GM18858 (cell line): Measurements from ENCODE around the gene VPS13D.
"Not testable (repeated sequence)": the region's sequence is repeated elsewhere in the genome, so short reads cannot be mapped to it uniquely, and the experiment has no call there.

Source experiments
- ATAC-seq: cut with Tn5 transposase; IDR thresholded peaks from one replicate; pipeline ENCODE4 v1.9.1; 2021; ENCODE audit not compliant: unreplicated experiment

Gene VPS13D

DNA sequence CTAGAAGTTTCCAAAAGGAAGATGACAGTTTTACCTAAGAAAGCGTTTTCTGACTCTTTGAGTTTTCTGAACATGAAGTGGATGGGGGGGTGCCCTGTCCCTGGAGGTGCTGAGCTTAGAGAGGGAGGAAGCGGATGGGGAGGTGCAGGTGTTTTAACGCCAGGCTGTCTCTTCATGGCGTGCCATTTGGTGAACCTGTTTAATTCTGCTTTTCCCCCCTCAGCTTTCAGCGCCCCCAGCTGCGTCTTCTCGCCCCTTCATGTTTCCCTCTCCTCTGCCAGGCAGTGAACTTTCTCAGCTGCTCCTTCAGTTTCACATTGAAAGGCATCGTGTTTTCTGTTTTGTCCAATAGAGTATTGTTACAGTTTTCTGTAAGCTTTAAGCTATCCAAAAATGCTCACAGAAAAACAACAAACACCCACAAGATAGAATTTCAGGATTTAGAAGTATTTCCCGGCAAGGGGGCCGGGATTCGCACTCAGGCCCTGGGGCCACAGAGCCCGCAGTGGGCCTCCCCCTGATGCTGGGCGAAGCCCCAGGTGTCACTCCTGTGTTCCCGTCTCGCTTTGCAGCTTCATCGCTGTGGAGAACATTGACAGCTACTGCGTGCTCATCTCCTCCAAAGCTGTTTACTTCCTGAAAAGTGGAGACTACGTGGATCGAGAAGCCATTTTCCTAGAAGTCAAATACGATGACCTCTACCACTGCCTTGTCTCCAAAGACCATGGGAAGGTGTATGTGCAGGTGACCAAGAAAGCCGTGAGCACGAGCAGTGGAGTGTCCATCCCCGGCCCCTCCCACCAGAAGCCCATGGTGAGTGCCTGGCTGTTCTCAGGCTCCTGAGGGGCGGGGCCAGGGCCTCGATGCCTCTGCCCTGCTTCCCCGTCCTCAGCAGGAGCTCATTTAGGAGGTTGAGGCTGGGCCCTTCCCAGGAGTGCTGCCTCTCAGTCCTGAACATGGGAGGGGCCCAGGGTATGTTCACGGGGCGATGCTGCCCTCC lies 276.8 kb downstream of the VPS13D start:
- ATAC-seq: no peak

DNA sequence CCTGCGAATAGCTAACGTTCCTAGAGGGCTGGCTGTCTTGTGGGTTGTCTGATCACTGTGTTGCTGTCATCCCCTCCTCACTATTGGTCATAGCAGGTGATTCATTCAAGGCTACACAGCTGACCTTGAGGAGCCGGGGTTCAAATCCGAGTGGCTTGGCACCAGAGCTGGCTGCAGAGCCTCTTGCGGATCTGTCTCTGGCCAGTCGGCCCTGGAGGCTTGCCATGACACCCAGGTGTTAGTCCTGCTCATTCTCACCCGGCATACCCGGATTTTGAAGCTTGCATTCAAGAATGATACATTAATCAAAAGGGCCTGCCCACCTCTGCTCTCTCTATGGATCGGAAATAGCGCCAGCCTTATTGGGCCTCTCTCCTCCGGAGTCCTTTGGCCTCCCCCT lies 277.8 kb downstream of the VPS13D start:
- ATAC-seq: no peak

- ATAC-seq: no peak
Measured at GRCh38 chr1:12508849-12509248, 279.0 kb downstream of the VPS13D start.

DNA sequence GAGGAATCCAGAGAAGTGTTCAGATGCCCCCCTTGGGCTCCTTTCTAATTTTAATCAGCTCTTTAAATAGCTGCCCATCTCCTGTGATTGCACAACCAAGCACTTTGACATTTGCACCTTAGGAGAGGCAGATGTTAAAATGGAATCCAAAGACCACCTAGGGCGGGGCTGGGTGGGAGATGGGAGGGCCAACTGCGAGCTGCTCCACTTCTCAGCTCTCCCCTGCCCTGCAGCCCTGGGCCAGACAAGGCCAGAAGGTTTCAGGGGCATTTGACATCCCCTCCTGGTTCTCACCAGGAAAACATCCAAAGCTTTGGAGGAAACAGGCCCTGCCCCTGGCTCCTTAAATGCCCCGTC lies 281.3 kb downstream of the VPS13D start:
- no peak for ATAC-seq

GRCh38 chr1:12511516-12512468 lies 282.0 kb downstream of the VPS13D start:
- no peak for ATAC-seq

- ATAC-seq: no peak
Measured at GRCh38 chr1:12513181-12513580, 283.4 kb downstream of the VPS13D start.

DNA sequence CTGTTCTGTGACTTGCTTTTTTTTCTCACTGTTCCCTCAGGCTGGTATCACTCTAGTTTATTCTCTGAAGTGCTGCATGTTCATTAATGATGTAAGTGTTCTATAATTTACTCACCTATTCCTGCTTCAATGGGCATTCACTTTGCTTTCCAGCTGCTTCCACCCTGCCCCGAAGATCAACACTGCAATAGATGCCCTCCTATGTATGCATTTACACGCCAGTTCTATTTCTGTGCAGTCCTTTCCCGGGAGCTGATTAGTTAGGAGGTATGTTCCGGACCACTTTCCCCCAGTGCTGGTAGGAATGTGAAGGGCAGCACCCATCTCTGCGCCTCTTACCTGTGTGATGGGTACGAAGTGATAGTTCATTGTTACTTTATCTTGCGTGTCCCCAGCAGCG lies 284.8 kb downstream of the VPS13D start:
- no peak for ATAC-seq

DNA sequence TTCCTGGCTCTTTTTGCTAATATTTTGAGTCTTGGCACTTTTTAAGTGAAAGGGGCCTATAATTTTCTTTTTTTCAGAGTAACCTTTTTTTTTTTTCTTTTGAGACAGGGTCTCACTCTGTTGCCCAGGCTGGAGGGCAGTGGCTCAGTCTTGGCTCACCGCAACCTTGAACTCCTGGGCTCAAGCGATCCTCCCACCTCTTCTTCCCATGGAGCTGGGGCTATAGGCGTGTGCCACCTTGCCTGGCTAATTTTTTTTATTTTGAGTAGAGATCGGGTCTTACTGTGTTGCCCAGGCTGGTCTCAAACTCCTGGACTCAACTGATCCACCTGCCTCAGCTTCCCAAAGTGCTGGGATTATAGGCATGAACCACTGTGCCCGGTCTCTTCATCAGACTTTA lies 285.4 kb downstream of the VPS13D start:
- no peak for ATAC-seq

GRCh38 chr1:12516741-12517140 lies 286.9 kb downstream of the VPS13D start:
- ATAC-seq: no peak

GRCh38 chr1:12518931-12519692 lies 289.3 kb downstream of the VPS13D start:
- no peak for ATAC-seq

DNA sequence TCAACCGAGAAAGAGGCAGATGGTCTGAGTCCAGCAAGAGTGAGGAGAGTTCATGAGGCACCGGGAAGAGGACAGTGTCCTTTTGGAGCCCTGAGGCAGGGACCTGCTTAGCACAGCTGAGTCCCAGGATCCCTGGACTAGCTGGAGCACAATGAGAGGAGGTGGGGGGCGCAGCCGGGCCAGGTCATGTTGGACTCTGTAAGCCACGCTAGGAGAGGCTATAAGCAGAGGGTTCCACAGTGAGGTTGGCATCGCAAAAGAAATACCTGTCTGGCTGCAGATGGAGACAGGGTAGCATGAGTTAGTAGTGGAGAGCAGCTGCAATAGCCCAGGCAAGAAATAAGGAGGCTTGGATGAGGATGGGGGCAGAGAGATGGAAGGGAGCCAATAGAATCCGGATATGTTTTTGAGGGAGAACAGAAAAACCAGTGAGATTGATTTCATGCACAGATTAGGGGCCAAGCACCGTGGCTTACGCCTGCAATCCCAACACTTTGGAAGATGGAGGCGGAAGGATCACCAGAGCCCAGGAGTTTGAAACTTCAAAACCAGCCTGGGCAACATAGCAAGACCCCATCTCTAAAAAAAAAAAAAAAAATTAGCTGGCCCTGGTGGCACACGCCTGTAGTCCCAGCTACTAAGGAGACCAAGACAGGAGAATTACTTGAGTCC lies 290.0 kb downstream of the VPS13D start:
- ATAC-seq: no peak

DNA sequence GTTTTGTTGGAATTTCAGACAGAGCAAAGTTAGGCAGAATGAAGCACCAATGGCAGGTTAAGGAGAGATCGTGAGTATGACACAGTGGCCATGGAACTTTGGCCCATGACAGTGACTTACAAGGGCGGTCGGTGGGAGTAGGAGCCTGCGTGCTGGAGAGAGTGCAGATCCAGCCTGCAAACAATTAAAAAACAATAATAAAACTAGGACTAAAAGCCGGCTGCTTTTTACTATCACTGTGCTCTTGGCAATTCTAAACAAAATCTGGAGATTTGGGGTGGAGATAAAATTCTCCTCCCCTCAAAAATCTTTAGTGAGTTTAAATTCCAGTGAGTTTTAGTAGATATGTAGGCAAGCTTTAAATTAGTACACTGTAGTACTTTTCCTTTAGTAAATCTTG lies 291.3 kb downstream of the VPS13D start:
- ATAC-seq: no peak

- not testable (repeated sequence) for ATAC-seq
Measured at GRCh38 chr1:12522780-12523179, 292.9 kb downstream of the VPS13D start.

- no peak for ATAC-seq
Measured at GRCh38 chr1:12524266-12524665, 294.4 kb downstream of the VPS13D start.

GRCh38 chr1:12525311-12526181 lies 295.7 kb downstream of the VPS13D start:
- ATAC-seq: no peak

DNA sequence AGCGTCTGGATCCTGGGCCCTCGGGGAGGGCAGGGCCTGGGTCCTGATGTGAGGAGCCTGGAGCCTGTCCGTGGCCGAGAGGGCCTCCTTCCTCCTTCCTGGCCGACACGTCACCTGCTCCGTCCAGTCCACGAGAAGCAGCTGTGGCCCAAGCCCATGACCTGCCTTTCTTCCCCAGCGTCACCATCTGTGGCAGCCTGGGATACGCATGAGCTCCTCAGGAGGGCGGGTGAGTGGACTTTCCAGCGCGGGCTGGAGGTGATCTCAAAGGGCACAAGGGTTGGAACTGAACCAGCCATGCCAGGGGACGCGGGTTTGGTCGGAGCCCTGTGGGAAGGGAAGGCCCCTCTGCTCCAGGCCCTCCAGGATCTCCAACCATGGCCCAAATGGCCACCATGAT lies 297.7 kb downstream of the VPS13D start:
- ATAC-seq: no peak

GRCh38 chr1:12528021-12528852 lies 298.4 kb downstream of the VPS13D start:
- no peak for ATAC-seq

DNA sequence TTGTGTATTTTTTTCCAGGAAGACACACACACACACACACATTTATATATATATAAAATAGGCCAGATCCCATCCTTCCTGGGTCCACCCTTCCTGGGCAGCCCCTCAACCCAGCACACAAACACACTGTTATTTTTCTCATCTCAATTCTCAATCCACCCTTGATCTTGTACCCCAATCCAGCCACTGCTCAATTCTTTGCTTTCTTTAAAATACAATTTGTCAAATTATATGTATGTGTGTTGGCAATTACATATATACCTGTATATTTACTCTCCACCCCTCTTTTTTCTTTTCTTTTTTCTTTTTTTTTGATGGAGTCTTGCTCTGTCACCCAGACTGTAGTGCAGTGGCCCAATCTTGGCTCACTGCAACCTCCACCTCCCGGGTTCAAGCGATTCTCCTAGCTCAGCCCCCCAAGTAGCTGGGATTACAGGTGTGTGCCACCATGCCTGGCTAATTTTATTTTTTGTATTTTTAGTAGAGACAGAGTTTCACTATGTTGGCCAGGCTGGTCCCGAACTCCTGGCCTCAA lies 299.9 kb downstream of the VPS13D start:
- no peak for ATAC-seq
